SK-N-SH (cell line): ENCODE measurements around the gene C5orf52.

ENCODE experiments used
- NFIC ChIP-seq: IDR thresholded peaks from 2 replicates; pipeline ENCODE4 v1.4.0; 2012; ENCODE audit warnings: borderline replicate concordance
- TAF1 ChIP-seq: IDR thresholded peaks from 2 replicates; pipeline ENCODE4 v1.6.1; 2012; ENCODE audit warnings: low read depth, mild to moderate bottlenecking, low read length, moderate library complexity, borderline replicate concordance
- TF ChIP-seq, protein P1 (sequence below): fragments of 200-600 bp; sonication (generic); IDR thresholded peaks from 2 replicates; pipeline ENCODE4 v1.6.1; 2017; ENCODE audit warnings: antibody characterized with exemption, mild to moderate bottlenecking, moderate library complexity

GRCh38 chr5:157710882-157711281 is 39.5 kb downstream of the C5orf52 start:
- peak; percentile 15; the same call in 1 of the 2 replicates for TF ChIP-seq NFIC
- TF ChIP-seq, protein P1, sequence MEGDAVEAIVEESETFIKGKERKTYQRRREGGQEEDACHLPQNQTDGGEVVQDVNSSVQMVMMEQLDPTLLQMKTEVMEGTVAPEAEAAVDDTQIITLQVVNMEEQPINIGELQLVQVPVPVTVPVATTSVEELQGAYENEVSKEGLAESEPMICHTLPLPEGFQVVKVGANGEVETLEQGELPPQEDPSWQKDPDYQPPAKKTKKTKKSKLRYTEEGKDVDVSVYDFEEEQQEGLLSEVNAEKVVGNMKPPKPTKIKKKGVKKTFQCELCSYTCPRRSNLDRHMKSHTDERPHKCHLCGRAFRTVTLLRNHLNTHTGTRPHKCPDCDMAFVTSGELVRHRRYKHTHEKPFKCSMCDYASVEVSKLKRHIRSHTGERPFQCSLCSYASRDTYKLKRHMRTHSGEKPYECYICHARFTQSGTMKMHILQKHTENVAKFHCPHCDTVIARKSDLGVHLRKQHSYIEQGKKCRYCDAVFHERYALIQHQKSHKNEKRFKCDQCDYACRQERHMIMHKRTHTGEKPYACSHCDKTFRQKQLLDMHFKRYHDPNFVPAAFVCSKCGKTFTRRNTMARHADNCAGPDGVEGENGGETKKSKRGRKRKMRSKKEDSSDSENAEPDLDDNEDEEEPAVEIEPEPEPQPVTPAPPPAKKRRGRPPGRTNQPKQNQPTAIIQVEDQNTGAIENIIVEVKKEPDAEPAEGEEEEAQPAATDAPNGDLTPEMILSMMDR, result no peak
- TF ChIP-seq TAF1, result no peak
